Fibroblast of lung (primary cell): ENCODE results near the gene INTS7. TPM values are rescaled to one million over a fixed set of nuclear protein-coding genes. Genes with fewer than 3 reads are reported as not detected.
"Not testable (repeated sequence)": the region's sequence is repeated elsewhere in the genome, so short reads cannot be mapped to it uniquely, and the experiment has no call there.

Experiments
- DNase-seq, 2 donors: peaks; one replicate each; pipeline versions ENCODE4 v3.0.0 to v3.0.0-alpha.2; 2010; ENCODE audit warnings: low read depth in 2 of 2
- H2AFZ ChIP-seq: 2 replicates; pipeline ENCODE4 v1.5.1; 2012; ENCODE audit warnings: low read length, control low read depth, inconsistent platforms
- H3K27ac ChIP-seq: 2 replicates; pipeline ENCODE4 v1.5.1; 2011; ENCODE audit warnings: low read length, control low read depth; ENCODE audit not compliant: insufficient read depth
- H3K27me3 ChIP-seq: 2 replicates; pipeline ENCODE4 v1.5.1; 2011; ENCODE audit warnings: mild to moderate bottlenecking, low read length; ENCODE audit not compliant: control insufficient read depth, insufficient read depth
- H3K36me3 ChIP-seq: 2 replicates; pipeline ENCODE4 v1.5.1; 2011; ENCODE audit warnings: low read length; ENCODE audit not compliant: control insufficient read depth, insufficient read depth
- H3K4me1 ChIP-seq: 2 replicates; pipeline ENCODE4 v1.5.1; 2011; ENCODE audit warnings: low read length; ENCODE audit not compliant: control insufficient read depth, insufficient read depth; ENCODE audit errors: extremely low read depth
- H3K4me2 ChIP-seq: 2 replicates; pipeline ENCODE4 v1.5.1; 2011; ENCODE audit warnings: low read length, control low read depth; ENCODE audit not compliant: insufficient read depth; ENCODE audit errors: extremely low read depth
- H3K4me3 ChIP-seq, 4 experiments: fragments of 200-600 bp in 1 of 4; sonication (generic) in 1 of 4; replicated peaks in 1 of 4; 2 replicates each; pipeline ENCODE4 v1.5.1; 2011 to 2016; ENCODE audit warnings: low read length in 4 of 4, low read depth in 3 of 4, mild to moderate bottlenecking in 3 of 4, control low read depth in 2 of 4, inconsistent platforms in 1 of 4, mixed read lengths in 1 of 4; ENCODE audit not compliant: insufficient read depth in 1 of 4; ENCODE audit errors: control extremely low read depth in 1 of 4
- H3K79me2 ChIP-seq: 2 replicates; pipeline ENCODE4 v1.5.1; 2012; ENCODE audit warnings: mild to moderate bottlenecking, low read length, inconsistent platforms; ENCODE audit not compliant: control insufficient read depth, insufficient read depth
- H3K9ac ChIP-seq: 2 replicates; pipeline ENCODE4 v1.5.1; 2011; ENCODE audit warnings: mild to moderate bottlenecking, low read length, control low read depth; ENCODE audit not compliant: insufficient read depth
- H3K9me3 ChIP-seq: 2 replicates; pipeline ENCODE4 v1.5.1; 2012; ENCODE audit warnings: low read depth, low read length; ENCODE audit not compliant: control insufficient read depth, insufficient read depth
- H4K20me1 ChIP-seq: 2 replicates; pipeline ENCODE4 v1.5.1; 2011; ENCODE audit warnings: low read length; ENCODE audit not compliant: control insufficient read depth, insufficient read depth; ENCODE audit errors: extremely low read depth
- CTCF ChIP-seq, 2 donors: IDR thresholded peaks in 1 of 2; conservative IDR thresholded peaks in 1 of 2; 1 replicate in 1 of 2; 2 replicates in 1 of 2; pipeline ENCODE4 v1.5.1; 2011 to 2012; ENCODE audit warnings: low read length in 2 of 2, control low read depth in 1 of 2, inconsistent platforms in 1 of 2, low read depth in 1 of 2, mild to moderate bottlenecking in 1 of 2
- EZH2 ChIP-seq: IDR thresholded peaks from 2 replicates; pipeline ENCODE4 v1.5.1; 2012; ENCODE audit warnings: low read length, control low read depth, mild to moderate bottlenecking; ENCODE audit errors: missing control alignments
- polyA plus RNA-seq, 2 donors: library from polyadenylated mRNA; depleted of rRNA in 1 of 2; stranded (reverse) in 1 of 2; unstranded in 1 of 2; fragments of >200 nt; gene quantifications; 2 replicates each; pipeline ENCODE4 v1.2.1, GENCODE V29; 2011 to 2012; ENCODE audit warnings: missing spikeins in 1 of 2
- total RNA-seq: library from RNA; depleted of rRNA; stranded (reverse); fragments of >200 nt; gene quantifications from 2 replicates; pipeline ENCODE4 v1.2.1, GENCODE V29; 2014

Gene INTS7
- total and polyA plus RNA-seq, 2 donors (not counting 1 experiment from before 2014, with no cell fraction given) = 20.6 to 23.7 TPM

GRCh38 chr1:212024469-212025149 lies 10.7 kb downstream of the INTS7 start:
- no peak overlapping the region for H3K27ac ChIP-seq
- H4K20me1 ChIP-seq = no peaks in the 10 kb centered on the region
- H3K36me3 ChIP-seq = no peaks in the 10 kb centered on the region
- no peak for TF ChIP-seq CTCF (conservative IDR thresholded peaks at IDR 0.05 in 1 of 2, IDR thresholded peaks at IDR 0.05 in 1 of 2; ENCODE audit: low read depth in 1 of 2, low read length in 2 of 2)
- no peak for DNase-seq
- no peak overlapping the region for H2AFZ ChIP-seq
- no peak overlapping the region for H3K4me3 ChIP-seq
- no peaks in the 10 kb centered on the region for H3K27me3 ChIP-seq
- H3K9me3 ChIP-seq = no peaks in the 10 kb centered on the region
- H3K4me1 ChIP-seq = no peaks in the 10 kb centered on the region
- peaks cover 32% of the 10 kb centered on the region for H3K79me2 ChIP-seq
- no peak overlapping the region for H3K4me2 ChIP-seq
- H3K9ac ChIP-seq = no peak overlapping the region

GRCh38 chr1:212022908-212023307 lies 12.4 kb downstream of the INTS7 start:
- not testable (repeated sequence) for DNase-seq, H3K4me3 ChIP-seq, H3K27ac ChIP-seq, H3K9ac ChIP-seq, H3K4me1 ChIP-seq, H3K9me3 ChIP-seq, H3K27me3 ChIP-seq, H3K36me3 ChIP-seq, H2AFZ ChIP-seq, H3K4me2 ChIP-seq, H4K20me1 ChIP-seq
- peaks cover 15% of the 10 kb centered on the region for H3K79me2 ChIP-seq

- Histone ChIP-seq H4K20me1 (no peaks in the 10 kb centered on the region), H3K27me3 (no peaks in the 10 kb centered on the region)
- no peak for DNase-seq
Measured at GRCh38 chr1:212021563-212021962, 13.8 kb downstream of the INTS7 start.

More at GRCh38 chr1:212021563-212021962, 13.8 kb downstream of the INTS7 start:
- no peak overlapping the region for H3K27ac ChIP-seq
- no peak overlapping the region for H3K4me3 ChIP-seq
- no peaks in the 10 kb centered on the region for H3K4me1 ChIP-seq
- H2AFZ ChIP-seq = no peak overlapping the region
- H3K4me2 ChIP-seq = no peak overlapping the region
- TF ChIP-seq EZH2 (no peak), CTCF (conservative IDR thresholded peaks at IDR 0.05 in 1 of 2, IDR thresholded peaks at IDR 0.05 in 1 of 2; ENCODE audit: low read depth in 1 of 2, low read length in 2 of 2) (no peak)
- H3K36me3 ChIP-seq = no peaks in the 10 kb centered on the region
- H3K79me2 ChIP-seq = peaks cover 7% of the 10 kb centered on the region
- H3K9ac ChIP-seq = no peak overlapping the region
- no peaks in the 10 kb centered on the region for H3K9me3 ChIP-seq
